HG02623 (cell line): ENCODE results near the gene PRB3.

Experiments
- ATAC-seq: cut with Tn5 transposase; IDR thresholded peaks from one replicate; pipeline ENCODE4 v1.9.1; 2021; ENCODE audit warnings: moderate library complexity; ENCODE audit not compliant: unreplicated experiment

Gene PRB3

DNA sequence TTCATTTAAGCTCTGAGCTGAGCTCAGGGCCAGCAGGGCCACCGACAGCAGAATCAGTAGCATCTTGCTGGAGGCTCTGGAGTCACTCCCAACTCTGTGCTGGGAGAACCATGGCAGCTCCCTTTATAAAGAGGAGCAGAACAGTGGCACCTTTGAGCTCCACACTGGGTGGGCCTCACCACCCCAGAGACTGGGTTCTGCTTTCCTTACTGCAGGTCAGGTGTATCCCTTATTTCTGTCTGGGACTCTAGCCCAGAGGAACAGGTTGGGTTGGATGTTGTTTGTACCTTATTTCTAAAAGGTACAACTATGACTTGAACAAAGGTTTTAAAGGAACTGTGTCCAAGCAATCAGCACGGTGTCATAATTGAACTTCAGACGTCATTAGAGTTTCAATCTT lies at the start of gene PRB3:
TSS of gene PRB3 (minus strand) at position 101 of the 400 bp plus-strand sequence. CDS start at position 63, 38 bp downstream.
- no peak for ATAC-seq

DNA sequence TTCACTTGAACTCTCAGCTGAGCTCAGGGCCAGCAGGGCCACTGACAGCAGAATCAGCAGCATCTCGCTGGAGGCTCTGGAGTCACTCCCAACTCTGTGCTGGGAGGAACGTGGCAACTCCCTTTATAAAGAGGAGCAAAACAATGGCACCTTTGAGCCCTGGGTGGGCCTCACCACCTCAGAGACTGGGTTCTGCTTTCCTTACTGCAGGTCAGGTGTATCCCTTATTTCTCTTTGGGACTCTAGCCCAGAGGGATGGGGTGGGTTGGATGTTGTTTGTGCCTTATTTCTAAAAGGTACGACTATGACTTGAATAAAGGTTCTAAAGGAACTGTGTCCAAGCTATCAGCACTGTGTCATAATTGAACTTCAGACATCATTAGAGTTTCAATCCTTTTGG lies 40.8 kb upstream of the PRB3 start, which contains the start of gene PRB4:
TSS of gene PRB4 (minus strand) at position 101 of the 400 bp plus-strand sequence. CDS start at position 63, 38 bp downstream.
- no peak for ATAC-seq

GRCh38 chr12:11307143-11307542 lies 37.6 kb upstream of the PRB3 start:
- ATAC-seq, result no peak

DNA sequence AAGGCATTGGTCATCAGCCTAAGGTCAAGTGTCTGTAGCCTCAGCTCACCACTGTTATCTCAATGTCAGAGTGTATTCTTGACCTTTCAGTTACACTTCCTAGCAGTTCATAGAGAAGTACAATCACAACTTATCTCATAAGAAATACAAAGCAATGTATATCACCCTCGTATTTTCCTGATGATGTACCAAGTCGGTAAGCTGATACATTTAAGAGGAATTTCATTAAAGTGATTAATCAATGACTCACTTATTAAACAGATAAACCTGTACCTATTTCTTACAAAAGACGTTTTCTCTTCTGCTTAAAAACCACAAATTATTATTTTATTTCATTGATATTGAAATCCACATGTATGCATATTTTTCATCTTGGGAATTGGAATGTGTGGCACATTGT lies 3.9 kb upstream of the PRB3 start:
- no peak for ATAC-seq

DNA sequence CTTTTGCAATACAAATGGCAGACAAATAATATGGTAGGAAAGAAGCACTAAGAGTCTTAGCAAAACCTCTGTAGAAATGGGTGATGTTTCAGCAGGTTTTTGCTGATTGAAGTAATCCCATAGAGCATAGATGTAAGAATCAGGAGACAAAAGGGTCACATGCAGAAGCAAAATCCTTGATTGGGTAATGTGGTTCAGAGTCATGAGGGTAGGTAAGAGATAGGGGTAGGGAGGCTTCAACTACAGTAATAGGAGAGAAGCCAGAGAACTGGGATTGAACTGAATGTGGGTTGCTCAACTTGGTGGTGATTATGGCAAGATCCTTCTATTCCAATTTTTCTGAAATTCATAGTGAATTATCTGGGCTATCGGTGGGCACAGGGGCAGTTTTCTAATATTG lies 5.0 kb downstream of the PRB3 start:
- no peak for ATAC-seq

- ATAC-seq, result no peak
Observed at GRCh38 chr12:11246489-11246888, 23.0 kb downstream of the PRB3 start.

GRCh38 chr12:11242656-11243055 lies 26.9 kb downstream of the PRB3 start:
- no peak for ATAC-seq

DNA sequence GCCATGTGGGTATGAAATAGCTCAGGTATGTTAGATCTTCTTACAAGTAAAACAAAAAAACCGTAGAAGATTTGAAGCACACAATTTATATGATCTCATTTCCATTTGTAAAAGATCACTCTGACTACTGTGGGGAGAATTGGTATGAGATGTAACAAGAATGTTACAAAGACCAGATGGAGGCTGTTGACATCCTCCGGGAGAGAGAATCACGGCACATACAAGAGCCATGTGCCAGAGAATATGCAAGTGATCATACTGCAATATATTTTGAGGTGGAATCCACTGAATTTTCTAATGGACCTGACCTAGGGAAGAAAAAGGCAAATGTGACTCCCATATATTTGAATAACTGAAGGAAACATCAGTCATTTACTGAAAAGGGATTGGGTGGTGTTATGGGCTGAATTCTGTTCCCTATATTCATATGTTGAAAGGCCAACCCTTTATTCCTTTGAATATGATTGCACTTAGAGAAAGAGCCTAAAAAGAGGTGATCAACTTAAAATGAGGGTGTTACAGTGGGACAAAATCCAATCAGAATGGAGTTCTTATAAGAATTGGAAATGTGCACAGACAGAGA lies 29.1 kb downstream of the PRB3 start:
- no peak for ATAC-seq

GRCh38 chr12:11238275-11238674 lies 31.2 kb downstream of the PRB3 start:
- ATAC-seq, result no peak

DNA sequence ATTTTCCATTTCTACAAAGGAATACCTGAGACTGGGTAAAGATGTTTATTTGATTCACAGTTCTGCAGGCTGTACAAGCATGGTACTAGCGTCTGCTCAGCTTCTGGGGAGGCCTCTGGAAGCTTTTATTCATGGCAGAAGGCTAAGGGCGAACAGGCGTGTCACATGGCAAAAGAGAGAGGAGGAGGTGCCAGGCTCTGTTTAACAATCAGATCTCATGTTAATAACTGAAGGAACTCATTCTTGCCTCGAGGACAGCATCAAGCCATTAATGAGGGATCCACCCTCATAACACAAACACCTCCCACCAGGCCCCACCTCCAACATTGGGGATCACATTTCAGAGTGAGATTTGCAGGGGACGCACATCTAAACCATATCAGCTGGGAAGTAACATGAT lies 36.0 kb downstream of the PRB3 start:
- no peak for ATAC-seq

DNA sequence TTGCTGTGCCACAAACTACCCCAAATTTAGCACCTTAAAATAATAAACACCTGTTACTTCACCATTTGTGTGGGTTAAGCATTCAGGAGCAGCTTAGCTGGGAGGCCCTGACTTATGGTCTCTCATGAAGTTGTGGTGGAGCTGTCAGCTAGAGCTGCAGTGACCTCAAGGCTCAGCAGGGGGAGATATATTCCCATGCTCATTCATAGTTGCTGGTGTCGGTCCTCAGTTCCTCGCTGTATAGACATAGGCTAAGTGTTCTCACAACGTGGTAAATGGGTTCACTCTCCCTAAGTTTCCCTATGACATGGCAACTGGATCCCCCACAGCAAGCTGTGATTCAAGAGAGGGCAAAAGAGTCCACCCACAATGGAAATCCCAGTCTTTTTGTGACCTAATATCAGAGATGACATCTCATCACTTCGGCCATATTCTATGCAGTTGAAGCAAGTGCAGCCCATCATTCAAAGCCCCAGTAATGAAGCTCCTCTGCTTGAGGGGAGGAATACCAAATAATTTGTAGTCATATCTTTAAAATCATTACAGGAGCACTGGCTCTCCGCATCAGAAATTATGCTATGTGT lies 41.1 kb downstream of the PRB3 start:
- ATAC-seq, result no peak

GRCh38 chr12:11227373-11227772 lies 42.1 kb downstream of the PRB3 start:
- no peak for ATAC-seq
